H1 (cell line): Measurements from ENCODE around the gene SPATA4. TPM values are rescaled to one million over a fixed set of nuclear protein-coding genes. Genes with fewer than 3 reads are reported as not detected.

Experiments
- CTCF ChIA-PET: fragments of 300-600 bp; sonication (Branson Sonifier 250); formaldehyde crosslinking; loops from one replicate; lab custom pipeline; 2021; ENCODE audit not compliant: partially characterized antibody; lab: Charles Lee
- POLR2A ChIA-PET: fragments of 300-600 bp; sonication (Branson Sonifier 250); formaldehyde crosslinking; loops from one replicate; lab custom pipeline; 2021; ENCODE audit warnings: inconsistent platforms; ENCODE audit not compliant: partially characterized antibody; lab: Charles Lee
- DNase-seq, 2 experiments: peaks; one replicate each; pipeline versions ENCODE4 v3.0.0 to v3.0.0-alpha.2; 2010 to 2022; ENCODE audit warnings: low spot score in 2 of 2, low read depth in 1 of 2, mixed read lengths in 1 of 2
- FAIRE-seq: peaks from 2 replicates; lab custom pipeline; 2011; peaks lifted over from hg19 to GRCh38; lab: Jason Lieb, UNC
- H2AFZ ChIP-seq: 2 replicates; pipeline ENCODE4 v1.8.1; 2012; ENCODE audit warnings: low read length, inconsistent platforms
- H2AK5ac ChIP-seq: 2 replicates; pipeline ENCODE4 v1.6.1; 2013; ENCODE audit warnings: low read depth, low read length
- H2BK120ac ChIP-seq: replicated peaks from 2 replicates; pipeline ENCODE3; 2013; ENCODE audit warnings: low read depth, low read length, inconsistent platforms
- H2BK12ac ChIP-seq: 2 replicates; pipeline ENCODE4 v1.6.1; 2013; ENCODE audit warnings: low read depth, low read length
- H2BK15ac ChIP-seq: 2 replicates; pipeline ENCODE4 v1.6.1; 2013; ENCODE audit warnings: low read length
- H2BK20ac ChIP-seq: 2 replicates; pipeline ENCODE4 v1.6.1; 2013; ENCODE audit warnings: low read length
- H2BK5ac ChIP-seq: 2 replicates; pipeline ENCODE4 v1.6.1; 2013; ENCODE audit warnings: low read depth, low read length
- H3K14ac ChIP-seq: 2 replicates; pipeline ENCODE4 v1.6.1; 2013; ENCODE audit warnings: inconsistent platforms; ENCODE audit not compliant: insufficient read length
- H3K18ac ChIP-seq: 2 replicates; pipeline ENCODE4 v1.6.1; 2013; ENCODE audit warnings: low read length; ENCODE audit errors: extremely low read depth
- H3K23ac ChIP-seq: 2 replicates; pipeline ENCODE4 v1.6.1; 2013; ENCODE audit warnings: inconsistent platforms; ENCODE audit not compliant: insufficient read length
- H3K23me2 ChIP-seq: 2 replicates; pipeline ENCODE4 v1.6.1; 2013; ENCODE audit warnings: low read depth, low read length
- H3K27ac ChIP-seq: 2 replicates; pipeline ENCODE4 v1.6.1; 2011; ENCODE audit warnings: low read depth, low read length, inconsistent platforms
- H3K27me3 ChIP-seq, 4 experiments: replicated peaks in 1 of 4; 1 replicate in 1 of 4; 2 replicates in 3 of 4; pipeline versions ENCODE4 v1.6.1 to v1.8.1; 2011 to 2013; ENCODE audit warnings: low read length in 3 of 4, mild to moderate bottlenecking in 3 of 4, inconsistent platforms in 2 of 4, mixed read lengths in 2 of 4, moderate library complexity in 1 of 4; ENCODE audit not compliant: control insufficient read depth in 3 of 4, insufficient read depth in 3 of 4; ENCODE audit errors: extremely low read depth in 1 of 4
- H3K36me3 ChIP-seq, 4 experiments: 2 replicates each; pipeline versions ENCODE4 v1.6.1 to v1.8.1; 2011 to 2013; ENCODE audit warnings: mild to moderate bottlenecking in 4 of 4, low read length in 3 of 4, moderate library complexity in 2 of 4, control low read depth in 1 of 4, inconsistent platforms in 1 of 4; ENCODE audit not compliant: insufficient read depth in 4 of 4, control insufficient read depth in 2 of 4
- H3K4ac ChIP-seq: replicated peaks from 2 replicates; pipeline ENCODE3; 2013; ENCODE audit warnings: low read length, low read depth, mixed read lengths, inconsistent platforms; ENCODE audit not compliant: insufficient read length
- H3K4me1 ChIP-seq, 4 experiments: replicated peaks in 1 of 4; 1 replicate in 1 of 4; 2 replicates in 3 of 4; pipeline versions ENCODE4 v1.6.1 to v1.8.1; 2011 to 2013; ENCODE audit warnings: low read length in 3 of 4, inconsistent platforms in 2 of 4, mixed read lengths in 1 of 4; ENCODE audit not compliant: insufficient read depth in 4 of 4, control insufficient read depth in 3 of 4
- H3K4me2 ChIP-seq, 2 experiments: 2 replicates each; pipeline versions ENCODE4 v1.6.1 to v1.8.1; 2011 to 2013; ENCODE audit warnings: low read depth in 2 of 2, low read length in 2 of 2, control low read depth in 1 of 2, inconsistent platforms in 1 of 2, mild to moderate bottlenecking in 1 of 2; ENCODE audit not compliant: insufficient read depth in 1 of 2
- H3K4me3 ChIP-seq, 4 experiments: fragments of 200-600, 300-600 bp in 1 of 4; sonication (generic), shearing (Covaris generic), sonication (Bioruptor Twin) in 1 of 4; 2 replicates each; pipeline versions ENCODE4 v1.5.1 to v1.8.1; 2011 to 2016; ENCODE audit warnings: low read length in 4 of 4, low read depth in 3 of 4, control low read depth in 2 of 4, inconsistent platforms in 2 of 4, mild to moderate bottlenecking in 2 of 4, mixed read lengths in 1 of 4, moderate library complexity in 1 of 4; ENCODE audit not compliant: insufficient read depth in 2 of 4; ENCODE audit errors: extremely low read depth in 1 of 4
- H3K56ac ChIP-seq: replicated peaks from 2 replicates; pipeline ENCODE3; 2013; ENCODE audit warnings: low read depth, mild to moderate bottlenecking, mixed read lengths, low read length, inconsistent platforms; ENCODE audit not compliant: insufficient read length
- H3K79me1 ChIP-seq: 2 replicates; pipeline ENCODE4 v1.6.1; 2013; ENCODE audit warnings: low read depth, low read length, control low read depth
- H3K79me2 ChIP-seq, 2 experiments: 2 replicates each; pipeline versions ENCODE4 v1.6.1 to v1.8.1; 2012 to 2013; ENCODE audit warnings: low read length in 2 of 2, mild to moderate bottlenecking in 2 of 2, inconsistent platforms in 1 of 2; ENCODE audit not compliant: insufficient read depth in 2 of 2, control insufficient read depth in 1 of 2
- H3K9ac ChIP-seq, 4 experiments: replicated peaks in 1 of 4; 1 replicate in 1 of 4; 2 replicates in 3 of 4; pipeline versions ENCODE4 v1.6.1 to v1.8.1; 2011 to 2013; ENCODE audit warnings: low read depth in 3 of 4, low read length in 3 of 4, control low read depth in 2 of 4, mild to moderate bottlenecking in 2 of 4, moderate library complexity in 2 of 4, inconsistent platforms in 1 of 4; ENCODE audit errors: extremely low read depth in 1 of 4
- H3K9me3 ChIP-seq, 2 experiments: 2 replicates each; pipeline versions ENCODE4 v1.6.1 to v1.8.1; 2012 to 2013; ENCODE audit warnings: mild to moderate bottlenecking in 2 of 2, moderate library complexity in 2 of 2, control low read depth in 1 of 2, inconsistent platforms in 1 of 2, low read depth in 1 of 2, low read length in 1 of 2, mixed read lengths in 1 of 2; ENCODE audit not compliant: insufficient read depth in 2 of 2
- H4K20me1 ChIP-seq, 2 experiments: replicated peaks in 1 of 2; 2 replicates each; pipeline versions ENCODE3 to v1.8.1; 2011 to 2013; ENCODE audit warnings: inconsistent platforms in 2 of 2, low read length in 2 of 2, mild to moderate bottlenecking in 1 of 2; ENCODE audit not compliant: insufficient read depth in 2 of 2, control insufficient read depth in 1 of 2
- H4K5ac ChIP-seq: 2 replicates; pipeline ENCODE4 v1.6.1; 2013; ENCODE audit warnings: low read length, low read depth, mixed read lengths, inconsistent platforms; ENCODE audit not compliant: insufficient read length
- H4K8ac ChIP-seq: 2 replicates; pipeline ENCODE4 v1.8.0; 2013; ENCODE audit warnings: mild to moderate bottlenecking, moderate library complexity, low read length, inconsistent platforms; ENCODE audit not compliant: insufficient read depth; ENCODE audit errors: extremely low read depth
- H4K91ac ChIP-seq: replicated peaks from 2 replicates; pipeline ENCODE3; 2013; ENCODE audit warnings: low read length, mixed read lengths, inconsistent platforms; ENCODE audit not compliant: insufficient read length
- CBX5 ChIP-seq: fragments of 300-800, 300-1000 bp; sonication (generic); IDR thresholded peaks from 2 replicates; pipeline ENCODE4 v1.7.1; 2016; ENCODE audit warnings: antibody characterized with exemption, low read length, low read depth
- CBX8 ChIP-seq: fragments of 300-800, 300-1000 bp; sonication (generic); IDR thresholded peaks from 2 replicates; pipeline ENCODE4 v1.7.1; 2016; ENCODE audit warnings: low read depth, low read length, borderline replicate concordance
- CTCF ChIP-seq, 3 experiments: IDR thresholded peaks; 1 replicate in 2 of 3; 2 replicates in 1 of 3; pipeline versions ENCODE4 v1.5.1 to v1.6.1; 2011; ENCODE audit warnings: low read length in 3 of 3, mild to moderate bottlenecking in 3 of 3, inconsistent platforms in 2 of 3, low read depth in 1 of 3, moderate library complexity in 1 of 3; ENCODE audit not compliant: insufficient read depth in 1 of 3; ENCODE audit errors: control extremely low read depth in 1 of 3
- JUN ChIP-seq: IDR thresholded peaks from 2 replicates; pipeline ENCODE4 v1.6.1; 2011; ENCODE audit warnings: low read depth, mild to moderate bottlenecking, improper control_type of control experiment, low read length
- JUND ChIP-seq: IDR thresholded peaks from 2 replicates; pipeline ENCODE4 v1.6.1; 2011; ENCODE audit warnings: mild to moderate bottlenecking, improper control_type of control experiment, low read length
- KDM1A ChIP-seq: fragments of 200-600, 300-600 bp; sonication (generic); IDR thresholded peaks from 2 replicates; pipeline ENCODE4 v1.7.1; 2016; ENCODE audit warnings: mild to moderate bottlenecking, low read length, borderline replicate concordance
- NRF1 ChIP-seq: IDR thresholded peaks from 2 replicates; pipeline ENCODE4 v1.6.1; 2011; ENCODE audit warnings: mild to moderate bottlenecking, low read depth, low read length, improper control_type of control experiment
- PHF8 ChIP-seq: fragments of 200-600 bp; sonication (generic); conservative IDR thresholded peaks from 2 replicates; pipeline ENCODE4 v1.7.1; 2012; ENCODE audit warnings: low read depth, mild to moderate bottlenecking, inconsistent platforms, low read length, moderate library complexity
- RXRA ChIP-seq: IDR thresholded peaks from 2 replicates; pipeline ENCODE4 v1.6.1; 2011; ENCODE audit warnings: low read depth, mild to moderate bottlenecking, low read length, moderate library complexity; ENCODE audit not compliant: insufficient read depth
- SIRT6 ChIP-seq: IDR thresholded peaks from one replicate; pipeline ENCODE4 v1.7.1; 2012; ENCODE audit warnings: low read length, inconsistent platforms
- SIX5 ChIP-seq: IDR thresholded peaks from 2 replicates; pipeline ENCODE4 v1.6.1; 2011; ENCODE audit warnings: mild to moderate bottlenecking, low read depth, low read length
- TAF7 ChIP-seq: optimal IDR thresholded peaks from 2 replicates; pipeline ENCODE3; 2011; ENCODE audit warnings: low read depth, mild to moderate bottlenecking, inconsistent platforms, low read length, moderate library complexity, borderline replicate concordance
- WGBS, 2 experiments: shearing (Covaris generic) in 1 of 2; methylation state at CpG; one replicate each; pipeline versions ENCODE4 v1.1.6 to v1.1.7; 2013 to 2015; ENCODE audit warnings: low lambda C conversion rate in 2 of 2, mixed read lengths in 2 of 2, inconsistent platforms in 1 of 2, low coverage in 1 of 2, missing lambda C conversion rate in 1 of 2; ENCODE audit not compliant: insufficient replicate concordance in 2 of 2, insufficient coverage in 1 of 2, insufficient read length in 1 of 2; ENCODE audit errors: extremely low coverage in 1 of 2, missing lambda C conversion rate in 1 of 2; 5-methylcytosine and 5-hydroxymethylcytosine counted together
- polyA plus RNA-seq, 7 experiments: library from polyadenylated mRNA; depleted of rRNA in 3 of 7; stranded (reverse) in 5 of 7; unstranded in 2 of 7; fragments of >200 nt in 5 of 7; fragments of 200-250 nt in 2 of 7; gene quantifications; 1 replicate in 5 of 7; 2 replicates in 1 of 7; 4 replicates in 1 of 7; pipeline versions ENCODE4 v1.2.1 to v1.2.3, GENCODE V29; 2011 to 2013; ENCODE audit warnings: missing spikeins in 2 of 7, mixed read lengths in 2 of 7
- total RNA-seq: library from RNA; stranded (reverse); fragmentation: NEBNext Ultra II Directional; extraction: Animal tissue kit (Norgen Biotek cat#: 25700); gene quantifications from 2 replicates; pipeline ENCODE4 v1.2.1, GENCODE V29; 2021

Gene SPATA4
- total and polyA plus RNA-seq, 2 of the 8 experiments (the other 6 are each of a cell fraction or from before 2014, with no cell fraction given) = not detected

GRCh38 chr4:176185051-176185450 lies 10.3 kb downstream of the SPATA4 start:
- no peak overlapping the region for H4K5ac ChIP-seq
- no peak for FAIRE-seq
- no peak for TF ChIP-seq CBX8
- TF ChIP-seq JUND = no peak
- TF ChIP-seq SIX5 = no peak
- no peak for TF ChIP-seq PHF8
- no peak for TF ChIP-seq NRF1
- TF ChIP-seq TAF7 = no peak
- TF ChIP-seq CTCF (IDR thresholded peaks at IDR 0.05; ENCODE audit: control extremely low read depth in 1 of 3, insufficient read depth in 1 of 3, low read depth in 1 of 3, low read length in 3 of 3) = no peak
- no peak for TF ChIP-seq RXRA
- TF ChIP-seq SIRT6 = no peak
- no peak for TF ChIP-seq KDM1A
- no peak for TF ChIP-seq JUN
- TF ChIP-seq CBX5 = no peak

More at GRCh38 chr4:176185051-176185450, 10.3 kb downstream of the SPATA4 start:
- POLR2A ChIA-PET = no interaction called here
- Histone ChIP-seq H3K79me1 (no peaks in the 10 kb centered on the region), H2BK20ac (no peak overlapping the region), H3K9ac (no peak overlapping the region), H3K23me2 (no peaks in the 10 kb centered on the region), H4K20me1 (no peaks in the 10 kb centered on the region), H3K23ac (no peak overlapping the region), H3K4me2 (no peak overlapping the region), H2BK5ac (no peak overlapping the region), H3K9me3 (no peaks in the 10 kb centered on the region), H3K4me3 (no peak overlapping the region), H2BK12ac (no peak overlapping the region), H2AFZ (no peak overlapping the region), H2BK15ac (no peak overlapping the region), H2AK5ac (no peak overlapping the region), H3K18ac (no peak overlapping the region), H4K8ac (no peak overlapping the region), H3K56ac (no peak overlapping the region), H3K36me3 (no peaks in the 10 kb centered on the region), H3K79me2 (no peaks in the 10 kb centered on the region), H2BK120ac (no peak overlapping the region), H3K4me1 (peaks cover 2 to 9% (median 6%) of the 10 kb centered on the region in 4 experiments; a peak in 4 of 7 replicates), H3K4ac (no peak overlapping the region), H3K14ac (no peak overlapping the region), H4K91ac (no peak overlapping the region), H3K27me3 (no peaks in the 10 kb centered on the region), H3K27ac (no peak overlapping the region)
- no peak for DNase-seq
- CTCF ChIA-PET = interaction anchor here (0.9 kb wide), 1 partner anchor 9 kb away, joined by 3 read pairs; no protein-coding TSS in a partner anchor
- 85% methylated on average over 1 of the region's 1 CpG; no CpG with 5 or more reads in 1 of the 2 experiments for WGBS, 2 experiments
